Cerebellar nuclear complex (tissue), 1 donor: Measurements from ENCODE around the gene COL15A1.
"Not testable (repeated sequence)": the region's sequence is repeated elsewhere in the genome, so short reads cannot be mapped to it uniquely, and the experiment has no call there.

Source experiments
- DNase-seq, 2 experiments: peaks; one replicate each; lab custom pipeline; 2025; lab: John Stamatoyannopoulos, UW

Gene COL15A1

GRCh38 chr9:98943682-98944056 is at the start of gene COL15A1:
COL15A1 (plus strand) TSS chr9:98943907; CDS start chr9:98944062, 155 bp downstream.
- DNase-seq = no peak

- DNase-seq = no peak
Observed at GRCh38 chr9:98894171-98894570, 49.5 kb upstream of the COL15A1 start.

DNA sequence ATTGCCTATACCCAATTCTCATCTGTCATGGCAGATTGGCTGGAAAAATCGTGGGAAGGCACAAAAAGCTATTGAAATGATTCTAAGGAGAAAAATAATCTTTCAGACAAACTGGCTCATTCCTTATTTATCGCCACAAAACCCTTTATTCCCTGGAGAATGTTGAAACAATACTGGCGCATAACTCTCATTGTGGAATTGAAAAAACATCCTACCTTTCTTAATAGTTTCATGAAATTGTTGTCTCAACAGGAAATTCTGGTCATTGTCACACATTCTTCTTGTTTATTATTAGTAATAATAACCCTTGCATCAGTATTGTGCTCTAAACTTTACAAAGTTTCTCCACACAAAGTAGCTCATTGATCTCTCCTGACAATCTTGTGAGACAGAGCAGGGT is 48.9 kb upstream of the COL15A1 start:
- no peak for DNase-seq

DNA sequence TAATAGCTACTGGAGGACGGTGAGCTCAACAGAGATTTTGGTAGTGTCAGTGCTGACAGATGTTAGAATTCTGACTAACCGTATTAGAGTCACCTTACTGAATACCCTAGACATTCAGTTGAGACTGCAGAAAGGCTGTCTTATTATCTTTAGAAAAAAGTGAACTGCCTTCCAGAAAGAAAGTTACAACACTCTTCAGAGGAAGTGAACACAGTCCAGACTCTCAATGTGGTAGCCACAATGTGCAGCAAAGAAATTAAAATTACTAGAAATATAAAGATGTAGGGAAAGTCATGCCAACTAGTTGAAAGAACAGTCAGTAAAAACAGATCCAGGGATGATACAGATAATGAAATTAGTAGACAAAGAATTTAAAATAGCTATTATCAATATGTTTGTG is 47.1 kb upstream of the COL15A1 start:
- DNase-seq = no peak

- DNase-seq = no peak
Observed at GRCh38 chr9:98897745-98898144, 46.0 kb upstream of the COL15A1 start.

DNA sequence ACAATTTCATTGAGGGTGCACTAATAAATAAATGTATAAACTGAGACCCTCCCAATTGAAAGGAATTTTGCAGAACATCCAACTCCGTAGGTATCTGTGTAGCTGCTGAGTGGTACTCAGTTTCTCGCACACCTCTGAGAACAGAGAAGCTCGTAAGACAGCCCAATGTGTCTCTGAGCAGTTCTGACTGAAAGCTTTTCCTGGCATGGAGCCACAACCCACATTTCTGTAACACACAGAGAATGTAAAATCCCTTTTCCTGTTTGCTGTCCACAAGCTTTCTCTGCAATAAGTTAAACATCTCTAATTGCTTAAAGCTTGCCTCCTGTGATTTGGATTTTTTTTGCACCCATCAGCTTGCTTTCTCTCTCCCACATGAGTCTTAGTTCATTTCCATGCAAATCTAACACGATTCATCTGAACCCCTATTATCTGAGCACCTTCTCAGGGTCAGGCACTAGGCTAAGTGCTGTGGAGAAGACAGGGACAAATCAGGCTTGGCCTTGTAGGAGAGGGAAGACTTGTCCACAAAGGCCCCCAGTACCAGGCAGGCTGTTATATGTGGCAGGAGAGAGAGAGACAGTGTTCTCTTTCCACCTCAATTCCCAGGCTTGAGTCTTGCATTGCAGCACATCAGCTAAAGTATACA is 44.2 kb upstream of the COL15A1 start:
- DNase-seq = no peak

DNA sequence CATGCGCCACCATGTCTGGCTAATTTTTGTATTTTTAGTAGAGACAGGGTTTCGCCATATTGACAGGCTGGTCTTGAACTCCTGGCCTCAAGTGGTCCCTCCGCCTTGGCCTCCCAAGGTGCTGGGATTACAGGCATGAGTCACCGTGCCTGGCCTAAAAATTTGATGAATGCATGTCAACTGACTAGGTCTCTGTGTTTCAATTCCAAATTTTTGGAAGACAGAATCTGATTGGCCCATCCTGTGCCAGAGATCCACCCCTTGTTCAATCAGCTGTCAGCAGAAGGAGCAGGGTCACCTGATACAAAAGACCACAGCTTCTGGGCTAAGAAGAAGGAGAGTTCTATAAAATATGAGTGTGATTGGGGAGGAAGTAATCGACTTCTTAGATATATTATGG is 43.5 kb upstream of the COL15A1 start:
- DNase-seq = no peak

GRCh38 chr9:98900725-98901124 is 43.0 kb upstream of the COL15A1 start:
- no peak for DNase-seq

DNA sequence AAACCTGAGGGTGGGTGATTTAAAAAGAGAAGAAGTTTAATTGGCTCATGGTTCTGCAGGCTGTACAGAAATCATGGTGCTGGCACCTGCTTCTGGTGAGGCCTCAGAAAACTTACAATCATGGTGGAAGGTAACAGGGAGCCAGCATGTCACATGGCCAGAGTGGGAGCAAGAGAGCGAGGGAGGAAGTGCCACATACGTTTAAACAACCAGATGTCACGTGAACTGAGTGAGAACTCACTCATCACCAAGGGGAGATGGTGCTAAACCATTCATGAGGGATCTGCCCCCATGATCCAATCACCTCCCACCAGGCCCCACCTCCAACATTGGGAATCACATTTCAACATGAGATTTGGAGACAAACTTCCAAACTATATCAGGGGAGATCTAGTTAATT is 41.9 kb upstream of the COL15A1 start:
- not testable (repeated sequence) for DNase-seq

GRCh38 chr9:98902516-98902915 is 41.2 kb upstream of the COL15A1 start:
- no peak for DNase-seq

DNA sequence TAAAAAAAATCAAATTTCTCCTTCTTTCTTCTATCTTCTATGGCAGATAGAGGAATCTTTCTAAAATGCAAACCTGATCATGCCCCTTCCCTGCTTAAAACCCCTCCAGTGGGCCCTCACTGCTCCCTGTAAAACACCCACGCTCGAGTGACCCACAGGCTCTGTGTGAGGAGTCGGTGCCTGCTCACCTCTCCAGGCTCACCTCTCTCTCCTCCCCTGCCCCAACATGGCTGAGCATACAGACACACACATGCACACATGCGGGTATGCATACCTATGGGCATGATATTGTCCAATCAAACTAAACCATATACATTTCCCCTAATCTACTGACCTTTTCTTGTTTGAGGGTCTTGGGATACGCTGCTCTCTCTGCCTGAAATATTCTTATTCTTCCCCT is 40.8 kb upstream of the COL15A1 start:
- no peak for DNase-seq

- no peak for DNase-seq
Observed at GRCh38 chr9:98903961-98904411, 39.7 kb upstream of the COL15A1 start.

DNA sequence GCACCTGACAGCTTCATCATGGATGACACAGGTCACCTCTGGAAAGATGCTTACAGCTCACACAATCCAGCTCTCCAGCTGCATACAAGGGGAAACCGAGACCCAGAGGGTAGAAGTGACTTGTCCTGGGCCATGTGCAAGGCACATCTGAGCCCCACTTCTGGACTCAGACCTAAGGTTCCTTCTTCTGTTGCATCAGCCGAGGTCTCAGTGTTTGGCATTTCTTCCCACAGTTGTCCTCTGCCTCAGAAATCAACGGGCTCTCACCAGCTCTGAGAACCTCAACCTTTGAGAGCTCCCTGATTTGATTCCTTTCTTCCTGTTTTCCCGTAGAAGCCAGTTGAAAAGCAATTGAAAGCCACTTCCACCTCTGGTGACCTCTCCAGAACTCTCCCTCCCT is 38.7 kb upstream of the COL15A1 start:
- no peak for DNase-seq

GRCh38 chr9:98906273-98907040 is 37.2 kb upstream of the COL15A1 start:
- no peak for DNase-seq

GRCh38 chr9:98907055-98907454 is 36.7 kb upstream of the COL15A1 start:
- no peak for DNase-seq

DNA sequence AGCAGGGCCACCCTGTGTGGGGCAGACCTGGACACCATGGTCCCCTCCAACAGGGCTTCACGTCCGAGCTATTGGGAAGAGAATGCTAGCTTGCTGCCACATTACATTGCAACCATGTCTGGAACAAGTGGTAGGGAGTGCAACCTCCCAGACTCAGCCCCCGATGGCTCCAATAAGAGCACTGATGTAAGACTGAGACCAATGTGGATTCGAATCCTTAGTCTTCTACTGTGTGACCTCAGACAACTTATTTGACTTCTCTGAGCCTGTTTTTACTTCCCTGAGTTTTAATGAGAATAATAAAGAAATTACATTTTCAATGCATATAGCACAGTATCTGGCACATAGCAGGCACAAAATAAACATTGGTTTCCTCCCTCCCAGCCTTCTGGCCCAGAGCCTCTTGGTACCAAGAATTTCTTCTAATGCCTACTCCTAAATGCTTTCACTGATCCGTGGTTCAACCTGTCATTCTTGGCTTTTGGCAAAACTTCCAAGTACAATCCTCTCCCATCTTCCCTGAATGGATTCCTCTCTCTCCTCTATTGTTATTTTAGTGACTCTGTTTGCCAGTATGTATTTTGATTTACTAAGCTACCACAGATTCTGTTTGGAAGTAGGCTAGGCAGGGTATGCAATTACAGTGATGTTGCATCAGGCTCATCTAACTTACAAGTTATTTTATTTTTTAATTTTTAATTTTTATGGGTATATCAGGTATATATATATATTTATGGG is 34.6 kb upstream of the COL15A1 start:
- no peak for DNase-seq

GRCh38 chr9:98909935-98910334 is 33.8 kb upstream of the COL15A1 start:
- no peak for DNase-seq

DNA sequence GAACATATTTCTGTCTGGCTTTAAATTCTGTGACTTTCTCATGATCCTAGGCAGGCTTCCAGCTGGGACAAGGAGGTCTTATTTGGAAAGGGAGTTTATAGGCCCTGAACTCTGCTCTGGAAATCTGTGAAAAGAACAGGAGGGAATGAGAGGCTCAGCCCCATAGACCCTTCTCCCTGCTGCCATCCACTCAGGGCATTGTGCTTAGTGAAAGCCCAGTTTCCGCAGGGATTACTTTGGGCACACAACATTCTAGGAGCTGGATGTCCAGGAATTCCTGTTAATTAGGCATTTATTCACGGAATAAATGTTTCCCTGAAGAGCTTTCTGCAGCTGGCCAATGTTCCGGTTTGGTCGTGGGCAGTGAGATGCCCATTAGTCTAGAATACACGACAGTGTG is 32.7 kb upstream of the COL15A1 start:
- DNase-seq = no peak

- DNase-seq = not testable (repeated sequence)
Observed at GRCh38 chr9:98911738-98912137, 32.0 kb upstream of the COL15A1 start.

GRCh38 chr9:98912450-98912849 is 31.3 kb upstream of the COL15A1 start:
- DNase-seq = no peak

GRCh38 chr9:98913044-98913443 is 30.7 kb upstream of the COL15A1 start:
- no peak for DNase-seq

GRCh38 chr9:98913705-98914104 is 30.0 kb upstream of the COL15A1 start:
- no peak for DNase-seq

- no peak for DNase-seq
Observed at GRCh38 chr9:98915599-98915998, 28.1 kb upstream of the COL15A1 start.
